WTC11 (cell line): ENCODE results near the gene ASZ1. TPM values are rescaled to one million over a fixed set of nuclear protein-coding genes. Genes with fewer than 3 reads are reported as not detected.

Experiments used
- ATAC-seq: fragments of 200-7000 bp; cut with Tn5 transposase; 2 replicates; pipeline ENCODE4 v1.10.0; 2021; ENCODE audit warnings: mild to moderate bottlenecking, moderate library complexity
- CTCF ChIA-PET: fragments of 300-600 bp; sonication (Branson Sonifier 250); formaldehyde crosslinking; loops from one replicate; lab custom pipeline; 2021; ENCODE audit warnings: antibody characterized with exemption; lab: Charles Lee
- POLR2A ChIA-PET: fragments of 350-600 bp; sonication (Branson Sonifier 250); formaldehyde crosslinking; loops from one replicate; lab custom pipeline; 2021; ENCODE audit warnings: antibody characterized with exemption; lab: Charles Lee
- DNase-seq: peaks from one replicate; pipeline ENCODE4 v3.0.0; 2021; ENCODE audit warnings: low spot score
- H3K27ac Mint-ChIP-seq: 2 replicates; pipeline ENCODE4 v1.8.0; 2021; ENCODE audit warnings: mixed read lengths
- H3K27me3 Mint-ChIP-seq: 2 replicates; pipeline ENCODE4 v1.8.0; 2021; ENCODE audit warnings: low read depth, mild to moderate bottlenecking, moderate library complexity, mixed read lengths
- H3K36me3 Mint-ChIP-seq: 2 replicates; pipeline ENCODE4 v1.8.0; 2021; ENCODE audit warnings: mixed read lengths
- H3K4me1 Mint-ChIP-seq: 2 replicates; pipeline ENCODE4 v1.8.0; 2022; ENCODE audit warnings: mixed read lengths
- H3K4me3 Mint-ChIP-seq: 2 replicates; pipeline ENCODE4 v1.8.0; 2021; ENCODE audit warnings: mild to moderate bottlenecking, moderate library complexity, mixed read lengths
- H3K9me3 Mint-ChIP-seq: 2 replicates; pipeline ENCODE4 v1.8.0; 2021; ENCODE audit warnings: mixed read lengths
- CBFB ChIP-seq: sonication (generic); formaldehyde crosslinking; IDR thresholded peaks from 2 replicates; pipeline ENCODE4 v1.8.1; 2022; ENCODE audit warnings: mild to moderate bottlenecking, low read depth, missing genetic modification reagents
- CDX4 ChIP-seq: fragments of 250-450 bp; sonication (Bioruptor Pico); IDR thresholded peaks from 2 replicates; pipeline ENCODE4 v1.9.0; 2021; ENCODE audit warnings: moderate library complexity, mild to moderate bottlenecking, inconsistent platforms, borderline replicate concordance
- E2F4 ChIP-seq: sonication (generic); formaldehyde crosslinking; IDR thresholded peaks from 2 replicates; pipeline ENCODE4 v1.8.1; 2022; ENCODE audit warnings: low read depth, mild to moderate bottlenecking, moderate library complexity, missing genetic modification reagents, borderline replicate concordance
- GABPB1 ChIP-seq: sonication (generic); formaldehyde crosslinking; IDR thresholded peaks from 2 replicates; pipeline ENCODE4 v1.8.1; 2023; ENCODE audit warnings: mild to moderate bottlenecking, missing genetic modification reagents
- MAX ChIP-seq: sonication (generic); formaldehyde crosslinking; IDR thresholded peaks from 2 replicates; pipeline ENCODE4 v1.8.0; 2022; ENCODE audit warnings: mild to moderate bottlenecking, missing genetic modification reagents
- MLX ChIP-seq: sonication (generic); formaldehyde crosslinking; IDR thresholded peaks from 2 replicates; pipeline ENCODE4 v1.8.1; 2023; ENCODE audit warnings: mild to moderate bottlenecking, missing genetic modification reagents, moderate library complexity
- NFATC4 ChIP-seq: fragments of 250-450 bp; sonication (Bioruptor Pico); IDR thresholded peaks from 2 replicates; pipeline ENCODE4 v1.9.0; 2021; ENCODE audit warnings: mild to moderate bottlenecking
- NFE2L1 ChIP-seq: sonication (generic); formaldehyde crosslinking; IDR thresholded peaks from 2 replicates; pipeline ENCODE4 v1.8.1; 2023; ENCODE audit warnings: missing genetic modification reagents
- PRRX2 ChIP-seq: fragments of 250-450 bp; sonication (Bioruptor Pico); IDR thresholded peaks from 2 replicates; pipeline ENCODE4 v1.8.0; 2021; ENCODE audit warnings: mild to moderate bottlenecking
- SMAD3 ChIP-seq: sonication (generic); formaldehyde crosslinking; IDR thresholded peaks from 2 replicates; pipeline ENCODE4 v1.8.0; 2022; ENCODE audit warnings: missing genetic modification reagents, mild to moderate bottlenecking, borderline replicate concordance
- TP53 ChIP-seq: sonication (generic); formaldehyde crosslinking; IDR thresholded peaks from 2 replicates; pipeline ENCODE4 v1.8.1; 2023; ENCODE audit warnings: mild to moderate bottlenecking, missing genetic modification reagents
- USF1 ChIP-seq: sonication (generic); formaldehyde crosslinking; IDR thresholded peaks from 2 replicates; pipeline ENCODE4 v1.8.0; 2022; ENCODE audit warnings: mild to moderate bottlenecking, missing genetic modification reagents
- USF2 ChIP-seq: sonication (generic); formaldehyde crosslinking; IDR thresholded peaks from 2 replicates; pipeline ENCODE4 v1.8.1; 2023; ENCODE audit warnings: mild to moderate bottlenecking, missing genetic modification reagents, moderate library complexity
- ZBTB21 ChIP-seq: sonication (generic); formaldehyde crosslinking; IDR thresholded peaks from 2 replicates; pipeline ENCODE4 v1.8.1; 2023; ENCODE audit warnings: mild to moderate bottlenecking, missing genetic modification reagents, borderline replicate concordance
- ZNF219 ChIP-seq: sonication (generic); formaldehyde crosslinking; IDR thresholded peaks from 2 replicates; pipeline ENCODE4 v1.8.0; 2023; ENCODE audit warnings: missing genetic modification reagents, mild to moderate bottlenecking, borderline replicate concordance
- ZNF512 ChIP-seq: sonication (generic); formaldehyde crosslinking; IDR thresholded peaks from 2 replicates; pipeline ENCODE4 v1.8.1; 2022; ENCODE audit warnings: missing genetic modification reagents, borderline replicate concordance
- ZNF532 ChIP-seq: fragments of 250-450 bp; sonication (Bioruptor Pico); IDR thresholded peaks from 2 replicates; pipeline ENCODE4 v1.9.0; 2021; ENCODE audit warnings: mild to moderate bottlenecking, borderline replicate concordance
- ZNF671 ChIP-seq: fragments of 250-450 bp; sonication (Bioruptor Pico); IDR thresholded peaks from 2 replicates; pipeline ENCODE4 v1.8.0; 2021; ENCODE audit warnings: mild to moderate bottlenecking
- total RNA-seq: library from RNA; stranded (reverse); gene quantifications from 3 replicates; pipeline ENCODE4 v1.2.3, GENCODE V29; 2021
- TF ChIP-seq, protein P1 (sequence below): sonication (generic); formaldehyde crosslinking; IDR thresholded peaks from 2 replicates; pipeline ENCODE4 v1.8.1; 2023; ENCODE audit warnings: mild to moderate bottlenecking, moderate library complexity, missing genetic modification reagents

Gene ASZ1
- total RNA-seq, 1 experiment from 2014 or later = not detected

- peaks cover 11% of the 10 kb centered on the region for H3K9me3 Mint-ChIP-seq
- ATAC-seq = no peak
- POLR2A ChIA-PET = no interaction called here
- CTCF ChIA-PET = no interaction called here
- no peak for TF ChIP-seq ZBTB21 (CRISPR knock-in tag)
- no peak for TF ChIP-seq CBFB (CRISPR knock-in tag)
- no peak for TF ChIP-seq TP53
- TF ChIP-seq MAX = no peak
- TF ChIP-seq E2F4 (CRISPR knock-in tag) = no peak
- no peak for TF ChIP-seq CDX4 (CRISPR knock-in tag)
- no peak for TF ChIP-seq ZNF671 (CRISPR knock-in tag)
- no peak for TF ChIP-seq NFATC4 (CRISPR knock-in tag)
- no peak for TF ChIP-seq NFE2L1 (CRISPR knock-in tag)
- no peak for TF ChIP-seq PRRX2
- no peak for TF ChIP-seq USF1 (CRISPR knock-in tag)
- no peak for TF ChIP-seq GABPB1
- no peak for TF ChIP-seq ZNF532 (CRISPR knock-in tag)
- no peak for TF ChIP-seq SMAD3 (CRISPR knock-in tag)
- TF ChIP-seq MLX (CRISPR knock-in tag) = no peak
- H3K4me1 Mint-ChIP-seq = peaks cover 8% of the 10 kb centered on the region
- no peak overlapping the region for H3K27ac Mint-ChIP-seq
- no peak for DNase-seq
- H3K27me3 Mint-ChIP-seq = no peaks in the 10 kb centered on the region
- no peaks in the 10 kb centered on the region for H3K36me3 Mint-ChIP-seq
- no peak overlapping the region for H3K4me3 Mint-ChIP-seq
These were observed 33.5 kb downstream of the ASZ1 start for GRCh38 chr7:117393781-117394180.

GRCh38 chr7:117389871-117390270, 37.4 kb downstream of the ASZ1 start:
- ChIA-PET CTCF (interaction anchor here (1.4 kb wide), 1 partner anchor 177 kb away, joined by 3 read pairs; no protein-coding TSS in a partner anchor), POLR2A (no interaction called here)
- Mint-ChIP-seq H3K4me1 (no peaks in the 10 kb centered on the region), H3K36me3 (no peaks in the 10 kb centered on the region), H3K27me3 (no peaks in the 10 kb centered on the region), H3K4me3 (no peak overlapping the region), H3K9me3 (peaks cover 16% of the 10 kb centered on the region), H3K27ac (no peak overlapping the region)
- DNase-seq (no peak), ATAC-seq (no peak)
- TF ChIP-seq ZNF219 (CRISPR knock-in tag) (no peak), ZNF512 (no peak), USF2 (CRISPR knock-in tag) (no peak), ZNF532 (CRISPR knock-in tag) (no peak)
- TF ChIP-seq, protein P1, sequence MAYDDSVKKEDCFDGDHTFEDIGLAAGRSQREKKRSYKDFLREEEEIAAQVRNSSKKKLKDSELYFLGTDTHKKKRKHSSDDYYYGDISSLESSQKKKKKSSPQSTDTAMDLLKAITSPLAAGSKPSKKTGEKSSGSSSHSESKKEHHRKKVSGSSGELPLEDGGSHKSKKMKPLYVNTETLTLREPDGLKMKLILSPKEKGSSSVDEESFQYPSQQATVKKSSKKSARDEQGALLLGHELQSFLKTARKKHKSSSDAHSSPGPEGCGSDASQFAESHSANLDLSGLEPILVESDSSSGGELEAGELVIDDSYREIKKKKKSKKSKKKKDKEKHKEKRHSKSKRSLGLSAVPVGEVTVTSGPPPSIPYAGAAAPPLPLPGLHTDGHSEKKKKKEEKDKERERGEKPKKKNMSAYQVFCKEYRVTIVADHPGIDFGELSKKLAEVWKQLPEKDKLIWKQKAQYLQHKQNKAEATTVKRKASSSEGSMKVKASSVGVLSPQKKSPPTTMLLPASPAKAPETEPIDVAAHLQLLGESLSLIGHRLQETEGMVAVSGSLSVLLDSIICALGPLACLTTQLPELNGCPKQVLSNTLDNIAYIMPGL (CRISPR knock-in tag) = no peak
